GM18519 (cell line): ENCODE measurements around the gene HERC6.
"Not testable (repeated sequence)": the region's sequence is repeated elsewhere in the genome, so short reads cannot be mapped to it uniquely, and the experiment has no call there.

ENCODE experiments used
- ATAC-seq: cut with Tn5 transposase; IDR thresholded peaks from one replicate; pipeline ENCODE4 v1.9.1; 2021; ENCODE audit warnings: mild to moderate bottlenecking, moderate library complexity; ENCODE audit not compliant: unreplicated experiment, low FRiP score

Gene HERC6

DNA sequence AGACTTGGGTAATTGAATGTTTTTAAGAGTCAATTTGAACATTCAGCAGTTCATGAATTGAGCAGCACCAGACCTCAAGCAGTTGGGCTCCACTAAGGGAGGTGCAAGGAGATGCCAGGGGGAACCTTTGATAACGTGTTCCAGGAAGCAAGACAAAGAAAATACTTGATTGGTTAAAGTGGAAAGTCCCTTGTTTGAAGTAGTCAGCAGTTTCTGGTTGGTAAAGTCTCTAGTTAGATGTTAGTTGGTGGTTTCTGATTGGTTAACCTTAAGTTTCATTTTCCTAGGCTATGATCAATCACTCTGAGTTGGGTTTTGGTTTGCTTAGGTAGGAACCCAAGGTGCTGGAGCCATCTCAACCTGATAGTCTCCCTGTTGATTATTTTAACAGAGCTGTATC, 4.0 kb downstream of the HERC6 start:
- no peak for ATAC-seq

- no peak for ATAC-seq
Observed at GRCh38 chr4:88390128-88390527, 11.5 kb downstream of the HERC6 start.

GRCh38 chr4:88391703-88392102, 13.1 kb downstream of the HERC6 start:
- ATAC-seq: no peak

DNA sequence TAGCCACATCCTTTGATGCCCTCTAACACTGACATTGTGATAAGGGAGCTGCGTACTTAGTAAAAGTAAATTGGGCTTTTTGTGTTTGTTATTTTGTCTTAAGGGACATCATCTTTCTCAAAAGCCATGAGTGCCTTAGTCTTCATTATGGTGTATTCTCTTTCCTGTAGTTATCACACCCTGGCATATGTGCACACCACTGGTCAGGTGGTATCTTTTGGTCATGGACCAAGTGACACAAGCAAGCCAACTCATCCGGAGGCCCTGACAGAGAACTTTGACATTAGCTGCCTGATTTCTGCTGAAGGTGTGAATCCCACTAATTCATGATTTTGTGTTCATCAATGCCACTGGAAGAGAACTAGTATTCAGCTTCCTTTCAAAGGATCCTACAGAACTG, 18.0 kb downstream of the HERC6 start:
- ATAC-seq: no peak

DNA sequence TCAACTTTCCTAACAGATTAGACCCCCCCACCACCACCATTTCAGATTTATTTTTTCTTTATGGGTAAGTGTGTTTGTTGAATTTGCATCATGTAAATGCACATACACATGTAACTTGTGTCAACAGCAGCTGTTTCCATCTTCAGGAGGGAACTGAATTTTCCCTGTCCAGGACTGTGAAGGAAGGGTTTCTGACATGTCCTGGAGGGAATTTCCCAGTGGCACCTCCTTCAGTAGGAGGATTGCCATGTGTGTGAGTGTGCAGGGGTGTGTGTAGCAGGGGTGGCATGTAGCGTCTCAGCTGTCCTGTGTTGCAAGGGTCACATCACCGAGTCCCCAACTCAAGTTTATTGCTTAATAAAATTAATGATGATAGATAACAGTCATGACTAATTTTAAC, 19.7 kb downstream of the HERC6 start:
- ATAC-seq: no peak

GRCh38 chr4:88409206-88409605, 30.6 kb downstream of the HERC6 start:
- ATAC-seq: no peak

- no peak for ATAC-seq
Observed at GRCh38 chr4:88409789-88410188, 31.1 kb downstream of the HERC6 start.

DNA sequence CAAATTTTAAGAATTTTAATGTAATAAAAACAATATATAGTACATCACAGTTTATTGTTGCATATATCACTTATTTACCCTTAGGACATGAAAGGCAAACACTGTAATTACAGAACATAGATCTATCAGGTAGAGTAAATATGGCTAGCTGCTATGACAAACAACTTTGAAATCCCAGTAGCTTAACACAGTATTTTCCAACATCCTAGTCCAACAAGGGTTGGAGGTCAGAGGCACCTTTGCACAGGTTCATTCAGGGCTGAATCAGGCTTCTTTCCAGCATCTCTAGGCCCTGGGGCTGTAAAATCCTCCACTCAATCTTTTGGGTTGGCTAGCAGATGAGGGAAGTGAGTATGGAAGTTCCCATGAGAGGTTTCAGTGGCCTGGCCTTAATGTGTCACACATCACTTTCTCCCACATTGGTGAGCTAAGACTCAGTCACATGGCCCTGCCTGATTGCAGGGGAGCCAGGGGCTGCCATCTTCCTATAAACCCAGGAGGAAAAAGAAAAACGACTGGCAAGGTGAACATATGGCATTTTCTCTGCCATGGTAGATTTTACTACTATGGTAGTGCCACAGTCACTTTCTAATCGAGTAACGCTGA, 32.9 kb downstream of the HERC6 start:
- no peak for ATAC-seq

DNA sequence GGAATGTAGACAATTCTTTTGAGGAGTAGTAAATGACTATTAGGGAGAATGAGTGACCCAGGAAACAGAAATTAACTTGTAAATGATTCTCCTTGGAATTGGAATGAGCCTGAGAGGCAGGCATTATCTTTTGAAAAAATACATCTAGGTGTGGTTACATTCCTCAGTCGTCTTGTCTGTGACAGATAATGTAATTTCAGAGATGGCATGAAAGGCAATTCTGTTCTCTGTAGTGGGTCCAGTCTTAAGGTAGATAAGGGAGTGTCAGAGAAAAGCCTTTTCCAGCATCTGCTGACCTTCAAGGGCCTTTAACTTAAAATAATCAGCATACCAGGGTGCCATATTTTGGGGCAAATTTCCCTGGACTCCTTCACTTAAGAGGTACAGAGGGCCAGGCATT, 35.1 kb downstream of the HERC6 start:
- no peak for ATAC-seq

- ATAC-seq: no peak
Observed at GRCh38 chr4:88414755-88415154, 36.1 kb downstream of the HERC6 start.

GRCh38 chr4:88415982-88416381, 37.3 kb downstream of the HERC6 start:
- ATAC-seq: no peak

- ATAC-seq: no peak
Observed at GRCh38 chr4:88418411-88418810, 39.8 kb downstream of the HERC6 start.

DNA sequence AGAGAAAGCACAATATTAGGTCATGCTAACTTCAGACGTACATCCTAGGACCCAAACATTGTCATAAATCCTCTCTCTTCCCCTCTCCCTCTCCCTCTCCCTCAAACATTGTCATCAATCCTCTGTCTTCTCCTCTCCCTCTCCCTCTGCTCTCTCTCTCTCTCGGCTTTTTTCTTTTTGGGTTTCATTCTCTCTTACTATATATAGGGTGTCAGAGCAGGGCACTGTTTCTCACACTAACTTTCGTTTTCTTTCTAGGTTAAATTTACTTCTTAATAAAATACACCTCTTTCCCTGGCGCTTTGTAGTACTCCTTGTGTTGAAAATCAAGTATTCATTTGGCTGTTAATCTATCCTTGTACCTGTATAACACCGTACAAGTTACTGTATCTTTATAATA, 41.2 kb downstream of the HERC6 start:
- no peak for ATAC-seq

GRCh38 chr4:88420844-88421243, 42.2 kb downstream of the HERC6 start:
- ATAC-seq: no peak

- no peak for ATAC-seq
Observed at GRCh38 chr4:88422403-88422802, 43.8 kb downstream of the HERC6 start.

DNA sequence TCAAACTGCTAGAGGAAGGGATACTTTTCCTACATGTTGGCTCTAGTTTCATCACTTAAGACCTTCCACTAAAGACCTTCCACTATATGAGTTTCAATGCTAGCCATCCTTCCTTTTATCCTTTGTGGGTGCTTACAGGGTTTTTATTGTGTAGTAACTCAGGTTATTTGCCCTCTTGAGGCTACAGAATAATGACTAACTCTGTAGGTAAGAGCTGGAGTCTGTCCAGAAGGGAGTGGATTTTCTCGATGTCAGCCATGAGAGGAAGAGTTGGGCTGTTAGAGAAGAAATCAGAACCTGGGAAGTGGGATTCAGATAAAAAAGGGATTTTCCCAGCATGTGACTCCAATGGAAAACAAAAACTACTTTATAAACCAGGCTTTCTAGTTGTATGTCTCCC, 50.7 kb downstream of the HERC6 start:
- ATAC-seq: no peak

GRCh38 chr4:88435987-88436693, 57.5 kb downstream of the HERC6 start:
- ATAC-seq: no peak

DNA sequence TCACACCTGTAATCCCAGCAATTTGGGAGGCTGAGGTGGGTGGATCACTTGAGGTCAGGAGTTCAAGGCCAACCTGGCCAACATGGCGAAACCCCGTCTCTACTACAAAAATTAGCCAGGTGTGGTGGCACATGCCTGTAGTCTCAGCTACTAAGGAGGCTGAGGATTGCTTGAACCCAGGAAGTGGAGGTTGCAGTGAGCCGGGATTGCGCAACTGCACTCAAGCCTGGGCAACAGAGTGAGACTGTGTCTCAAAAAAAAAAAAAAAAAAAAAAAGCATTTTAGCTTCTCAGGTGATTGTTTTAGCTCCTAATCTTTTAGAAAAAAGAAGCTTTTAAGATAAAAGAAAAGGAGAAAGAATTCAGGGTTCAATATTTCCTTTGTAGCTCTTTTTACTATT, 59.2 kb downstream of the HERC6 start:
- not testable (repeated sequence) for ATAC-seq

GRCh38 chr4:88439161-88439760, 60.6 kb downstream of the HERC6 start:
- ATAC-seq: no peak

GRCh38 chr4:88440146-88440545, 61.5 kb downstream of the HERC6 start:
- ATAC-seq: no peak

GRCh38 chr4:88441696-88442095, 63.0 kb downstream of the HERC6 start:
- no peak for ATAC-seq

- no peak for ATAC-seq
Observed at GRCh38 chr4:88442689-88443191, 64.1 kb downstream of the HERC6 start.
